Testis (tissue), 2 donors: ENCODE results near the gene ZBTB20.

Experiments used
- CTCF ChIP-seq, 3 experiments: fragments of 450-650 bp in 2 of 3; fragments of 200-600 bp in 1 of 3; sonication (generic) in 1 of 3; IDR thresholded peaks; one replicate each; pipeline ENCODE4 v1.5.1; 2016 to 2019; ENCODE audit warnings: antibody characterized with exemption in 3 of 3, mild to moderate bottlenecking in 2 of 3, moderate library complexity in 1 of 3
- POLR2A ChIP-seq: fragments of 450-650 bp; IDR thresholded peaks from one replicate; pipeline ENCODE4 v1.6.1; 2017; ENCODE audit warnings: antibody characterized with exemption, mild to moderate bottlenecking, moderate library complexity

GRCh38 chr3:114627770-114628169 is 519.3 kb downstream of the ZBTB20 start:
- TF ChIP-seq CTCF (IDR thresholded peaks at IDR 0.05) (no peak), POLR2A (no peak)
